Neural crest cell (in vitro differentiated cells): ENCODE results near the gene GPN3. TPM values are rescaled to one million over a fixed set of nuclear protein-coding genes. Genes with fewer than 3 reads are reported as not detected.

Experiments
- DNase-seq: peaks from one replicate; pipeline ENCODE4 v3.0.0; 2021; ENCODE audit warnings: low read depth, mixed read lengths, low spot score
- H3K27ac Mint-ChIP-seq: one replicate; pipeline ENCODE4 v1.8.0; 2021; ENCODE audit warnings: mild to moderate bottlenecking, mixed read lengths; ENCODE audit not compliant: unreplicated experiment
- H3K27me3 Mint-ChIP-seq: 2 replicates; pipeline ENCODE4 v1.8.0; 2021; ENCODE audit warnings: low read depth, mild to moderate bottlenecking, mixed read lengths
- H3K36me3 Mint-ChIP-seq: 2 replicates; pipeline ENCODE4 v1.8.0; 2021; ENCODE audit warnings: low read depth, mild to moderate bottlenecking, mixed read lengths
- H3K4me1 Mint-ChIP-seq: 2 replicates; pipeline ENCODE4 v1.8.0; 2021; ENCODE audit warnings: mixed read lengths
- H3K4me3 Mint-ChIP-seq: one replicate; pipeline ENCODE4 v1.8.0; 2021; ENCODE audit warnings: mild to moderate bottlenecking, mixed read lengths
- H3K9me3 Mint-ChIP-seq: 2 replicates; pipeline ENCODE4 v1.8.0; 2021; ENCODE audit warnings: mixed read lengths
- long read RNA-seq: library from polyadenylated mRNA; unstranded; transcript quantifications from one replicate; pipeline ENCODE4 v2.0.0, GENCODE V29; 2020
- total RNA-seq: library from RNA; stranded (reverse); gene quantifications from 2 replicates; pipeline ENCODE4 v1.2.1, GENCODE V29; 2021
- TF ChIP-seq, protein P1 (sequence below): fragments of 200-600 bp; sonication (generic); conservative IDR thresholded peaks from 2 replicates; pipeline ENCODE4 v1.5.0; 2021; ENCODE audit warnings: antibody characterized with exemption, mild to moderate bottlenecking

The GPN3 gene
- 27.3 and 28.1 TPM in 2 replicates for total RNA-seq
- long read RNA-seq, transcript GPN3-201 (8 exons, 1,468 nt), result major isoform, 104 of 118 reads
- long read RNA-seq, partial matches to known transcripts, result 1 of 118 reads
- long read RNA-seq, other reads (novel, unspliced or antisense), result 10 of 118 reads

GRCh38 chr12:110468214-110469048 lies at the start of gene GPN3, which contains the start of gene FAM216A:
TSS of gene GPN3 (minus strand) at chr12:110468257. CDS start at chr12:110468203, 54 bp downstream.
TSS of gene FAM216A (plus strand) at chr12:110468845. CDS start at chr12:110468876, 31 bp downstream.
- peak; percentile 98 for DNase-seq
- H3K4me3 Mint-ChIP-seq, result peak within 1 kb of the TSS; percentile 97
- peaks cover 4% of the 10 kb centered on the region for H3K36me3 Mint-ChIP-seq
- no peaks in the 10 kb centered on the region for H3K27me3 Mint-ChIP-seq
- H3K9me3 Mint-ChIP-seq, result no peaks in the 10 kb centered on the region
- TF ChIP-seq, protein P1, sequence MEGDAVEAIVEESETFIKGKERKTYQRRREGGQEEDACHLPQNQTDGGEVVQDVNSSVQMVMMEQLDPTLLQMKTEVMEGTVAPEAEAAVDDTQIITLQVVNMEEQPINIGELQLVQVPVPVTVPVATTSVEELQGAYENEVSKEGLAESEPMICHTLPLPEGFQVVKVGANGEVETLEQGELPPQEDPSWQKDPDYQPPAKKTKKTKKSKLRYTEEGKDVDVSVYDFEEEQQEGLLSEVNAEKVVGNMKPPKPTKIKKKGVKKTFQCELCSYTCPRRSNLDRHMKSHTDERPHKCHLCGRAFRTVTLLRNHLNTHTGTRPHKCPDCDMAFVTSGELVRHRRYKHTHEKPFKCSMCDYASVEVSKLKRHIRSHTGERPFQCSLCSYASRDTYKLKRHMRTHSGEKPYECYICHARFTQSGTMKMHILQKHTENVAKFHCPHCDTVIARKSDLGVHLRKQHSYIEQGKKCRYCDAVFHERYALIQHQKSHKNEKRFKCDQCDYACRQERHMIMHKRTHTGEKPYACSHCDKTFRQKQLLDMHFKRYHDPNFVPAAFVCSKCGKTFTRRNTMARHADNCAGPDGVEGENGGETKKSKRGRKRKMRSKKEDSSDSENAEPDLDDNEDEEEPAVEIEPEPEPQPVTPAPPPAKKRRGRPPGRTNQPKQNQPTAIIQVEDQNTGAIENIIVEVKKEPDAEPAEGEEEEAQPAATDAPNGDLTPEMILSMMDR, result no peak
- peaks cover 28% of the 10 kb centered on the region for H3K4me1 Mint-ChIP-seq
- H3K27ac Mint-ChIP-seq, result peak within 1 kb of the TSS; percentile 99

DNA sequence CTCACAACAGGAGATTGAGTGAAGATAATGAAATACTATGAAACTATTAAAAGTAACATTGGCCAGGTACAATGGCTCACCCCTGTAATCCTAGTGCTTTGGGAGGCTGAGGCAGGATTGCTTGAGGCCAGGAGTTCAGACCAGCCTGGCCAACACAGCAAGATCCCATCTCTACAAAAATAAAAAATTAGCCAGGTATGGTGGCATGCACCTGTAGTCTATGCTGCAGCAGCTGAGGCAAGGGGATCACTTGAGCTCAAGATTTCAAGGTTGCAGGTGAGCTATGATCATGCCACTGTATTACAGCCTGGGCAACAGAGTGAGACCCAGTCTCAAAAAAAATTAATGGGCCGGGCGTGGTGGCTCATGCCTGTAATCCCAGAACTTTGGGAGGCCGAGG lies 48.9 kb upstream of the GPN3 start:
- Mint-ChIP-seq H3K4me3 (no peak overlapping the region), H3K9me3 (no peaks in the 10 kb centered on the region), H3K27me3 (peaks cover 29% of the 10 kb centered on the region), H3K27ac (no peak overlapping the region), H3K4me1 (no peaks in the 10 kb centered on the region), H3K36me3 (no peaks in the 10 kb centered on the region)
- TF ChIP-seq, protein P1, result no peak
- no peak for DNase-seq

DNA sequence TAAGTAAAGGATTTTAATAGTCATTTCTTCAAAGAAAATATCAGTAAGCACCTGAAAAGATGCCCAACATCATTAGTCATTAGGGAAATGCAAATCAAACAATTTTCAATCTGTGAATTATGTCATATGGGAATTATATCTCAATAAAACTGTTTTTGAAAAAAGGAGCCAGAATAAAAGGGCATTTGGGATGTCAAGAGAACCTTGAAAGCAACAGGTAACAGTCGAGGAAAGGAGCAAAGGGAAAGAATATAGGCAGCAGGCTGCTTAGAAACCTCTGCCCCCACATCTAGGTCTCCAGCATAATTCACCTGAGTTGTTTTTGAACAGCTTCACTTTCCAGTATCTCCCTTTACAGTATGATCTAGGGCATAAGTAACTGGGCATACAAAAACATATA lies 46.3 kb upstream of the GPN3 start:
- H3K9me3 Mint-ChIP-seq, result no peaks in the 10 kb centered on the region
- DNase-seq, result no peak
- TF ChIP-seq, protein P1, result no peak
- no peaks in the 10 kb centered on the region for H3K36me3 Mint-ChIP-seq
- peaks cover 41% of the 10 kb centered on the region for H3K27me3 Mint-ChIP-seq
- H3K27ac Mint-ChIP-seq, result no peak overlapping the region
- H3K4me3 Mint-ChIP-seq, result no peak overlapping the region
- no peaks in the 10 kb centered on the region for H3K4me1 Mint-ChIP-seq

GRCh38 chr12:110513842-110514241 lies 45.8 kb upstream of the GPN3 start:
- Mint-ChIP-seq H3K27ac (no peak overlapping the region), H3K9me3 (no peaks in the 10 kb centered on the region), H3K4me1 (no peaks in the 10 kb centered on the region), H3K4me3 (no peak overlapping the region), H3K36me3 (no peaks in the 10 kb centered on the region), H3K27me3 (peaks cover 41% of the 10 kb centered on the region)
- TF ChIP-seq, protein P1, result no peak
- DNase-seq, result no peak

- Mint-ChIP-seq H3K4me1 (no peaks in the 10 kb centered on the region), H3K4me3 (no peak overlapping the region), H3K27me3 (peaks cover 20% of the 10 kb centered on the region), H3K27ac (no peak overlapping the region), H3K9me3 (peaks cover 4% of the 10 kb centered on the region), H3K36me3 (no peaks in the 10 kb centered on the region)
- TF ChIP-seq, protein P1, result no peak
- no peak for DNase-seq
Observed at GRCh38 chr12:110508071-110508586, 40.1 kb upstream of the GPN3 start.
